HuH-7.5 (cell line): ENCODE results near the gene KRT78.
"Not testable (repeated sequence)": the region's sequence is repeated elsewhere in the genome, so short reads cannot be mapped to it uniquely, and the experiment has no call there.

ENCODE experiments used
- DNase-seq: peaks from one replicate; pipeline ENCODE4 v3.0.0; 2011; ENCODE audit warnings: low spot score

The KRT78 gene

GRCh38 chr12:52872644-52873389 lies 24.0 kb upstream of the KRT78 start:
- DNase-seq = no peak

GRCh38 chr12:52871291-52872039 lies 22.7 kb upstream of the KRT78 start:
- no peak for DNase-seq

DNA sequence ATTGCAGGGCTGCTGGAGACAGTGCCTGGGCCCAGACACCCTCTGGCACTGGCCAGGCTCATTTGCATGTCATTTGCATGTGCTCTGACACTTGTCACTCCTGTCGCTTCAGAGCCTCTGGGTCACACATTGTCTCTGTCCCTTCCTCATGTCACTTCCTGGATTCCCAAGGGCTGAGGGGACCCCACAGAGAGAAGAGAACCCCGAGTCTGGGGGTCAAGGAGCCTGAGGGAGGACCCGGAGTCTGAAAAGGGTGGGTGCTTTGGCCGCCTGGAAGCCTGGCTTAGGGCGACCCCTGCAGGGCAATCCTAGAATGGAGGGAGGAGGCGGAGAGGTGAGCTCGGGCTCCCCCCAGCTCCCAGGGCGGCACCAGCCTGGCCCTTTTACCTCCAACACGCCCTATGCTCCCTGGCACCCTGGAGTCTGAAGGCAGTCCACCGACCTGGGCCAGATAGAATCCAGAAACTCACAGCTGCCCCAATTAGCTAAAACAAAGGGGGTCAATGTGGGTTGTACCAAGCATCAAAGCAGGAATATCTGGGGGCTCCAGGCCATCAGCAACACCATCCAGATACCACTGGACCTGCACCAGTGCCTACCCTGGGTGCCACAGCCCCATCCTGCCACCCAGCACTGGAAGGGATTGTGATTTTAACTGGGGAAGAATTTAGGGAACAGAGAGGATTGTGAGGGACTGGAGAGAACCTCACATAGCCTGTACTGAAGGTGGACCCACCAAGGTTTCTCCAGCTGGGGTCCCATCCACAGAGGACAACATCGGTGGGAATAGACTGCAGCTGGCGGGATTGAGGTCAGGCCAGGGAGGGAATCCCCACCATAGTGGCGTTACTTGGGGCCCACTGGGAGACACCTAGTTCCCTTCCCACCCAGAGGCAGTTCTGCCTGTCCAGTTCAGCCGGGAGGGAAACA lies 21.8 kb upstream of the KRT78 start:
- peak; percentile 88 for DNase-seq

GRCh38 chr12:52867642-52868041 lies 18.8 kb upstream of the KRT78 start:
- no peak for DNase-seq

DNA sequence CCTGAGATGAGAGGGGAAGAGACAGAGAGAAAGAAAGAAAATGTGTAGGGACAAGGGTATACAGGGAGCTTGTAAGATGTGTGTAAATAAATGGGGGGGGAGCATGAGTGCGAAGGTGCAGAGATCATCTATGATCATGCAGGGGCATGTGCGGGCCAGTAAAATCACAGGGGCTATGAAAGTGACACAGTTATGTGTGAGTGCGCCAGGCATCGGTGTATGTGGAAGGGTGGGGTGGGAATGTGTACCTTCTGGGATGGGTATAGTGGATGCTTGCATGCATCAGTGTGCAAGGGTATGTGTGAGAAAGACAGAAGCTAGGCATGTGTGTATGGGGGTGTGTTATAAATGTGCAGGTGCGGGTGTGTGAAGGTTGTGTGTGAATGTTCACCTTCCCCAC lies 18.4 kb upstream of the KRT78 start:
- DNase-seq = no peak

- peak; percentile 94 for DNase-seq
These were observed 16.5 kb upstream of the KRT78 start for GRCh38 chr12:52865090-52865944.

DNA sequence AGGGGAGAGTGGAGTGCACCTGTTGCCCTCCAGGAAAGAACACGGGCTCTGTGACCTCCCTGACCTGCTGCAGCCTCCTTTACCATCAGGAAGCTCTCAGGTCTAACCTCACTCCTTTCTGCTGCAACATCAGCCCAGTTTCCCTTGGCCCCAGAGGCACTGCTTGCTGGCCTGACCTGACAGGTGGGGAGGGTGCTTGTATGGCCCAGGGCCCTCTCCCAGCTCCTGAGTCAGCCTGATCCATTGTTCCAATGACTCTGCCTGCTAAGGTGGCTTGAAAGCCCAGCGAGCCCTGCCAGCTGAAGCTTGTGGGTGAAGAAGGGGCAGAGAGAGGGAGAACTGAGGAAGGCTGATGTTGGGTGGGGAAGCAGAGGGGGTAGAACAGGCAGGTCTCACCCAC lies 13.2 kb upstream of the KRT78 start:
- DNase-seq = no peak

- DNase-seq = no peak
These were observed 12.7 kb upstream of the KRT78 start for GRCh38 chr12:52861511-52861910.

DNA sequence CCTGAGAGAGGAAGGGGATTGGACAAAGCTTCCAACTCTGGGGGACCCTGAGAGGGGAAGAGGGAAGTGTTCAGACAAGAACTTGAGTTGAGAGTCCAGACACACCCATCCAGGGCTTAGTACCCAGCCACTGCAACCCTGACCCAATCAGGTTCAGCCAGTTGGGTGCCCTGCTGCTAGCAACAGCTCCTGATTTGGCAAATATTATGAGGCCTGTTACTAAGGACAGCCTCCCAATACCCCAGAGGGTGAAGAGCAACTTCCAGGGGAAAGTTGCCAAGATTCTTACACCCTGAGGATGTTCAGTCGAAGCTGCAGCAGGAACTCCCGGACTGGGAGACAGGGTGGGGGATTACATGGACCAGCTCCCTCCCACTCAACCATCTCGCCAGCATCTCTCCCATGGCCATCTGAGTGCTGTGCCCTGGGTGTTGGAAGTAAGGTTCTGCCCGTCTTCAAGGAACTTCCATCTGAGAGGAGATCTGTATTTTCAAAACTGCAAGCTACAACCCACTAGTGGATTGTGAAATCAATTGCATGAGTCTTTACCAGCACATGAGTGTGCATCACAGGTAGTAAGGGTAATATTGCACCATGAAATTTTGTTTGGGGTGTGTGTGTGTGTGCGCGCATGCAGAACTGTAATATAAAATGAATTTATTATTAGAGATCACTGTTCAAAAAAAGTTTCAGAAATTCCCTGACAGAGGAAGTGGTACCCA lies 11.5 kb upstream of the KRT78 start:
- no peak for DNase-seq

GRCh38 chr12:52857500-52857899 lies 8.7 kb upstream of the KRT78 start:
- DNase-seq = no peak

- no peak for DNase-seq
These were observed 8.0 kb upstream of the KRT78 start for GRCh38 chr12:52856787-52857186.

GRCh38 chr12:52856077-52856476 lies 7.3 kb upstream of the KRT78 start:
- not testable (repeated sequence) for DNase-seq

GRCh38 chr12:52851787-52852186 lies 3.0 kb upstream of the KRT78 start:
- DNase-seq = no peak

GRCh38 chr12:52850681-52851080 lies 1.9 kb upstream of the KRT78 start:
- no peak for DNase-seq

DNA sequence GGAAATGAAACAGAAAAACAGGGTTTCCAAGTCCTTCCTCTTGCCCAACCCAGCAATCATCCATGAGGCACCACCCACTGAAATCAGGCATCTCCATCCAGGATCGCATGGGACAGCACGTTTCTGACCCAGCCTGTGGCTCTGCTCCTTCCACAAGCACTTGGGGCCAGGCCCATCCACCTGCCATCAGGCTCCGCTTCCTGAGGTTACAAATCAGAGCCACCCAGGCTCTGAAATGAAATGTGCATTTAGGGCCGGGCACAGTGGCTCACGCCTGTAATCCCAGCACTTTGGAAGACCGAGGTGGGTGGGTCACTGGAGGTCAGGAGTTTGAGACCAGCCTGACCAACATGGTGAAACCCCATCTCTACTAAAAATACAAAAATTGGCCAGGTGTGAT lies 717 bp upstream of the KRT78 start:
- DNase-seq = no peak

DNA sequence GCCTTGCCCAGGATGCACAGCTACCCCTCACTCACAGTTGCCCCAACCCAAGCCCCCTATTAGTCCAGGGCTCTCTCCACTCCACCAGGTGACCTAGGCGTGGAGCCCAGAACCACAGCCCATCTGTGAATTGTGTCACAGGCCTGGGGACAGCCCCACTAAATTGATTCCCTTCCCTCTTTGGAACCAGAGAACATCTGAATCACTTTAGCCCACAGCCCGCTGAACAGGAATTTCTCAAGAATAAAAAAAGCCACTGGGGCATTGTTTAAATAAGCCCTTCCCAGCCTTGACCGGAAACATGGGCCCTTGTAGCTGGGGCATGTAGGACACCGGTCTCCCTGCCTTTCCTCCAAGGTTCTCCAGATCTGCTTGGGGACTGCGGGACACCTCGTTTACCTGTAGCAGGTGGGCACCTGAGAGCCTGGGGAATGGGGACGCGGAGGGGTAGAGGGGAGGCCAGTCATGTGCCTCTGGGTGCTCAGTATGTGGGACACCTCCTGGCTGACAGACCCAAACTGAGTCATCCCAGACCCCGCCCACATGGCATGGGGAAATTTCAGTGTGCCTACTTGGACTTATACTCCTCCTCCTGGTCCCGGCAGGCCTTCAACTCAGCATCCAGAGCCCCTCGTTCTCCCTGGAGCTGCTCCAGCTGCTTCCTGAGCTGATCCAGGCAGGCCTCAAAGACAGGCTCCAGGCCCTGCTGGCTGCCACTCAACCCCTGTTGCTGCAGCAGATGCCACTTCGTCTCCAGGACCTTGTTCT lies 1.3 kb downstream of the KRT78 start:
- DNase-seq = no peak

DNA sequence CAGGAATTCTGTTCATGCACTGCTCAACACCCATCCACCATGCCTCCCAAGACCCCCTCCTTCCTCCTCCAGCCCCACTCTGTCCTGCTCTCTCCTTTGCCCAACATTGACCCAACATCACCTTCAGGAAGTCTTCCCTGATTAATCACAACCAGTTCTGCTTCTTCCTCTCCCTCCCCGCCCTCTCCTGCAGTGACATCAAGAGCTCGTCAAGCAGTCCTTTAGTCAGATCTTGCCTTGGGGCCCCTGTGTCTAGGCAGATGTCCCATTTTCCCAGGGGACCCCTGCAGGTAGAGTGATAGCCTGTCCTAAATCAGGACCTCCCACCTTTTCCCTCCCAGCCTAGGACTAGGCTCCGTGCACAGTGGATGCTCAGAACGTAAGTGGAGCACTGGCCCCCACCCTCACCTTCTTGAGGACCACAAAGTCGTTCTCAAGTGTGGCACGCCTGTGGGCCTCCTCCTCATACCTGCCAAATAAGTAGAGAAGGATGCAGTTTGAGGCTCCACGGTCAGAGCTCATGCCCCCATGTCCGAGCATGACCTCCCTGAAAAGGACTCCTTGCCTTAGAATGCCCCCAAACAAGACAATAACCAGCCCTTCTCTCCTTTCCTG lies 2.3 kb downstream of the KRT78 start:
- no peak for DNase-seq

GRCh38 chr12:52845946-52846345 lies 2.8 kb downstream of the KRT78 start:
- DNase-seq = no peak

- no peak for DNase-seq
These were observed 4.4 kb downstream of the KRT78 start for GRCh38 chr12:52844386-52844785.
